ENCODE data around the gene MMS22L. TPM values are rescaled to one million over a fixed set of nuclear protein-coding genes. Genes with fewer than 3 reads are reported as not detected.

The MMS22L gene
- polyA plus RNA-seq, 1 donor (not counting 4 experiments of a cell fraction or from before 2014, with no cell fraction given) = 14.3 TPM

- H4K20me1 ChIP-seq (ENCODE audit: control insufficient read depth, extremely low read depth, insufficient read depth, low read length) = no peaks in the 10 kb centered on the region
- dilution Hi-C loops (cut with MboI; ENCODE audit: extremely low pct_ligation_motif_present, low sequenced_read_pairs) = no loop called here
- TF ChIP-seq CTCF (optimal IDR thresholded peaks at IDR 0.05 in 1 of 3, IDR thresholded peaks at IDR 0.05 in 1 of 3, conservative IDR thresholded peaks at IDR 0.05 in 1 of 3; ENCODE audit: extremely low read depth in 1 of 3, insufficient read depth in 2 of 3, low read length in 3 of 3) (no peak), EZH2 (IDR thresholded peaks at IDR 0.05; ENCODE audit: low read length) (no peak)
- H3K9me3 ChIP-seq (ENCODE audit: control insufficient read depth, low read depth, low read length) = no peaks in the 10 kb centered on the region
- H2AFZ ChIP-seq (ENCODE audit: control insufficient read depth, low read length) = no peak overlapping the region
- FAIRE-seq (no peak), DNase-seq (ENCODE audit: low read depth, low spot score) (no peak)
- H3K4me1 ChIP-seq (ENCODE audit: control insufficient read depth, extremely low read depth, insufficient read depth, low read length) = no peaks in the 10 kb centered on the region
- no peak overlapping the region for H3K27ac ChIP-seq (ENCODE audit: control insufficient read depth, insufficient read depth, low read length)
- no peaks in the 10 kb centered on the region for H3K36me3 ChIP-seq (ENCODE audit: control insufficient read depth in 2 of 2, extremely low read depth in 1 of 2, insufficient read depth in 2 of 2, low read length in 2 of 2)
- H3K9ac ChIP-seq (ENCODE audit: control insufficient read depth, extremely low read depth, insufficient read depth, low read length) = no peak overlapping the region
- H3K9me1 ChIP-seq (ENCODE audit: control insufficient read depth, extremely low read depth, insufficient read depth, low read length) = no peaks in the 10 kb centered on the region
- no peaks in the 10 kb centered on the region for H3K27me3 ChIP-seq (ENCODE audit: control insufficient read depth, extremely low read depth, insufficient read depth, low read length)
- H3K4me2 ChIP-seq (ENCODE audit: control insufficient read depth, extremely low read depth, insufficient read depth, low read depth, low read length) = peak overlapping the region; percentile 47
- no peaks in the 10 kb centered on the region for H3K79me2 ChIP-seq (ENCODE audit: control insufficient read depth, insufficient read depth, low read length)
- H3K4me3 ChIP-seq (ENCODE audit: control insufficient read depth in 2 of 3, extremely low read depth in 1 of 3, insufficient read depth in 2 of 3, low read depth in 1 of 3, low read length in 3 of 3) = no peak overlapping the region
Observed at GRCh38 chr6:97294451-97294850, 11.4 kb upstream of the MMS22L start.

- no peak for FAIRE-seq
- Histone ChIP-seq H3K4me2 (ENCODE audit: control insufficient read depth, extremely low read depth, insufficient read depth, low read depth, low read length) (no peak overlapping the region), H3K9me1 (ENCODE audit: control insufficient read depth, extremely low read depth, insufficient read depth, low read length) (no peaks in the 10 kb centered on the region), H2AFZ (ENCODE audit: control insufficient read depth, low read length) (no peak overlapping the region), H4K20me1 (ENCODE audit: control insufficient read depth, extremely low read depth, insufficient read depth, low read length) (no peaks in the 10 kb centered on the region), H3K79me2 (ENCODE audit: control insufficient read depth, insufficient read depth, low read length) (no peaks in the 10 kb centered on the region), H3K9ac (ENCODE audit: control insufficient read depth, extremely low read depth, insufficient read depth, low read length) (no peak overlapping the region), H3K27me3 (ENCODE audit: control insufficient read depth, extremely low read depth, insufficient read depth, low read length) (no peaks in the 10 kb centered on the region), H3K36me3 (ENCODE audit: control insufficient read depth in 2 of 2, extremely low read depth in 1 of 2, insufficient read depth in 2 of 2, low read length in 2 of 2) (no peaks in the 10 kb centered on the region), H3K9me3 (ENCODE audit: control insufficient read depth, low read depth, low read length) (no peaks in the 10 kb centered on the region), H3K27ac (ENCODE audit: control insufficient read depth, insufficient read depth, low read length) (no peak overlapping the region), H3K4me1 (ENCODE audit: control insufficient read depth, extremely low read depth, insufficient read depth, low read length) (no peaks in the 10 kb centered on the region), H3K4me3 (ENCODE audit: control insufficient read depth in 2 of 3, extremely low read depth in 1 of 3, insufficient read depth in 2 of 3, low read depth in 1 of 3, low read length in 3 of 3) (no peak overlapping the region)
- no peak for DNase-seq (ENCODE audit: low read depth, low spot score)
- TF ChIP-seq CTCF (optimal IDR thresholded peaks at IDR 0.05 in 1 of 3, IDR thresholded peaks at IDR 0.05 in 1 of 3, conservative IDR thresholded peaks at IDR 0.05 in 1 of 3; ENCODE audit: extremely low read depth in 1 of 3, insufficient read depth in 2 of 3, low read length in 3 of 3) (no peak), EZH2 (IDR thresholded peaks at IDR 0.05; ENCODE audit: low read length) (no peak)
- dilution Hi-C loops (cut with MboI; ENCODE audit: extremely low pct_ligation_motif_present, low sequenced_read_pairs) = no loop called here
Observed at GRCh38 chr6:97293198-97293696, 10.2 kb upstream of the MMS22L start.
